GM18505 (cell line): Measurements from ENCODE around the gene BMPR1A.
"Not testable (repeated sequence)": the region's sequence is repeated elsewhere in the genome, so short reads cannot be mapped to it uniquely, and the experiment has no call there.

Source experiments
- ATAC-seq: cut with Tn5 transposase; IDR thresholded peaks from one replicate; pipeline ENCODE4 v1.9.1; 2021; ENCODE audit not compliant: unreplicated experiment
- POLR2A ChIP-seq: IDR thresholded peaks from 4 replicates; pipeline ENCODE4 v1.6.1; 2011; ENCODE audit warnings: borderline replicate concordance; ENCODE audit not compliant: insufficient read depth, insufficient read length; ENCODE audit errors: extremely low read depth

The BMPR1A gene

DNA sequence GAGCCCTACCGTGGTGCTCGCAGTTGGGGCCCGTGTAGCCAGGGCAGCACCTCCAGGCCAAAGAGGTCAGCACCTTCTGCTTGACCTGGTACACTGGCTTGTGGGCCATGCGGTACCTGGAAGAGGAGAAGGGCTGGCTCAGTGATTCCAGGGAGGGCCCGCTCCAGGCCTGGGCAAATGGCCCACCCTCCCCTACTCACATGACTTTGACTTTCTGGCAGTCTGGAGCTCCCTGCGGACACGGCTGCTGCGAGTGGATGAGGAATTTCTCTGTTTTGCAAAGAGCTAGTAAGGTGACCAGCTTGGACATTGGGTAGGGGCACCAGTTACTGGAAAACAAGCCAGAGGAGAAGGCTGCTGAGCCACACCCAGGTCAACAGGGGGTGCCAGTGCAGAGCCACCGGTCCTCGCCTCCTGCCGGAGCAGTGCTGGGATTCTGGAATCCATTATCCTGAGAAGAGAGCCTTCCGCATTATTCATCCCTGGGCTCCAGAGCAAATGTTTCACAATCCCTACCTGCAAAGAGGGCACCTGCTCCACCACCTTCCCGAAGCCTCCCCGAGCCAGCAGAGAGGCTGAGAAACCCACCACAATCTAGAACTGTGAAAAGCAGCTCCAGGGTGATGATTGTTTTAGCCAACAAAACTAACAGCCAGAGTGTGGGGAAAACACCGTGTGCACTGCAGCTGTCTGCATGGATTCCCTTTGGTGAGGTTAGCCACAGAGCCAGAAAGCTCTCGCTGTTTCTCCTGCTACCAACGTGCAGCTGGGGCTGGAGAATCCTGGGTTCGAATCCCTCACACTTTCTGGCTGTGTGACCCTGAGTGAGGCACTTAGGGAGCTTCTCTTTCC, 189.2 kb downstream of the BMPR1A start:
- no peak for ATAC-seq
- TF ChIP-seq POLR2A: no peak

GRCh38 chr10:86946213-86947155, 190.1 kb downstream of the BMPR1A start:
- TF ChIP-seq POLR2A: no peak
- ATAC-seq: no peak

DNA sequence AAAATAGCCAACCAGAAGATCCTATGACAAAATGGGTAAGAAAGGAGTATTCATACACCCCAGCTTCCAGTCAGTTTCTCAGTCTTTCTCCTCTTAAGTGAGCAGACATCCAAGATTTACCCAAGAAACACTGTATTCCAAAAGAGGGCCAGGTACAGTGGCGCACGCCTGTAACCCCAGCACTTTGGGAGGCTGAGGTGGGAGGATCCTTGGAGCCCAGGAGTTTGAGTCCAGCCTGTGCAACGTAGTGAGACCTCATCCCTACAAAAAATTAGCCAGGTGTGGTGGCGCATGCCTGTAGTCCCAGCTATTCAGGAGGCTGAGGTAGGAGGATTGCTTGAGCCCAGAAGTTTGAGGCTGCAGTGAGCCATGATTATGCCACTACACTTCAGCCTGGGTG, 191.4 kb downstream of the BMPR1A start:
- not testable (repeated sequence) for ATAC-seq

DNA sequence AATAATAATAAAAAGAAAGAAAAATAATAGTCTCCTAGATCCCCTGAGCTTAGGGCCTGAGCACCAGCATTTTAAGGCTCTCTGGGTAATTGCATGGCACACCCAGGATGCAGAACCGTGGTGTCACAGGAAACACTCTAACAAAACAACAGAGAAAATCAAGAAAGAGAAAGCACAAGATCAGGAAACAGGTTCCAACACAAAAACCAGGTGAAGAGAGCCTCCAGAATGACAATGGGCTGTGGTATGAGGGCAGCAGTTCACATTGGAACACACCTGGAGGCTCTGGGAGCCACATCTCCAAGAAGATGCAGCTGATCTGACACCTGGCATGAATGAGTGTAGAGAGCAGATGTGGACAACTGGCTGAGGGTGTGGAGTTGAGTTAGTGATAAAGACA, 193.9 kb downstream of the BMPR1A start:
- no peak for ATAC-seq
- TF ChIP-seq POLR2A: no peak

- no peak for ATAC-seq
- no peak for TF ChIP-seq POLR2A
Measured at GRCh38 chr10:86951184-86951761, 194.9 kb downstream of the BMPR1A start.

GRCh38 chr10:86952106-86952505, 195.7 kb downstream of the BMPR1A start:
- TF ChIP-seq POLR2A: no peak
- no peak for ATAC-seq

- ATAC-seq: not testable (repeated sequence)
Measured at GRCh38 chr10:86952697-86953096, 196.3 kb downstream of the BMPR1A start.

DNA sequence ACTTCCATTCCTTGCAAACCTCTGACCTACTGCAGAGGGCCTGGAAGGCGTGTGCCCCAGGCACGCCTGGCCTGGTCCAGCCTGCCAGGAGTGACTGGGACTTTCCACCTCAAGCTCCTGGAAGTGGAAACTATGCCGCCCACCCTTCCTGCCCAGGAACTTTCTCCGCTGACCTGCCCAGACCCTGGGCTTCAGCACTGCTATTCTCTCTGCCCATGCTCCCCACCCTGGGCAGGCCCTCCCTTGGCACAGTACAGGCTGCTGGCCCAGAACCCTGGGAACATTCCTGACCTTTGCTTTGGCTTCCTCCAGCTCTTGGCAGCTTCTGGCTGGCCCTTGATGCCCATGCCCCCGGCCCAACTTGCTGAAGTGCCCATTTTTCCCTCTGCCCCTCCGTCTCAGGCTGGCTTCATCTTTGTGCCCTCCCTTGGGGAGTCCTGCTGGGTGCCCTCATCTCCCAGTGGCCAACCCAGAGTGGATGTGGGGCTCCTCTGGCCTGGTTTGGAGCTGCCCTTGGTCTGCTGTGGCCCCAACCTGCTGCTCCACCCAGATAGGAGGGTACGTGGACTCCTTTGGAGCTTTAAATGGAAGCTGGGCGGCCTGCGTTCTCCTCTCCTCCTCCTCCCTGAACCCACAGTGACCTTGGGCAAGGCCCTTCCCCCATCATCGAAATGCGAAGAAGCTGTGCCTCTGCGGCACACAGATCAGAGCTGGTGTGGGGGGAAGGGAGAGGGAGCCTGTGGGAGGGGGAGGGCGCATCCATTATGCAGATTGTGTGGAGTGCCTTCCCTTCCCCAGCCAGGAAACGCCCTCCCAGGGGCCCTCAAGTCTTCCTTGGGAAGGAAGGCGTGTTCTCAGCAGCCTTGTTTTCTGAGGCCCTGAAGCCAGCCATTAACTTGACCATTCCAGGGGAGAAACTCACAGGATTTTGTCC, 197.6 kb downstream of the BMPR1A start:
- no peak for TF ChIP-seq POLR2A
- no peak for ATAC-seq

- ATAC-seq: no peak
- no peak for TF ChIP-seq POLR2A
Measured at GRCh38 chr10:86954681-86955500, 198.5 kb downstream of the BMPR1A start.

GRCh38 chr10:86955501-86956194, 199.2 kb downstream of the BMPR1A start:
- ATAC-seq: no peak
- no peak for TF ChIP-seq POLR2A

DNA sequence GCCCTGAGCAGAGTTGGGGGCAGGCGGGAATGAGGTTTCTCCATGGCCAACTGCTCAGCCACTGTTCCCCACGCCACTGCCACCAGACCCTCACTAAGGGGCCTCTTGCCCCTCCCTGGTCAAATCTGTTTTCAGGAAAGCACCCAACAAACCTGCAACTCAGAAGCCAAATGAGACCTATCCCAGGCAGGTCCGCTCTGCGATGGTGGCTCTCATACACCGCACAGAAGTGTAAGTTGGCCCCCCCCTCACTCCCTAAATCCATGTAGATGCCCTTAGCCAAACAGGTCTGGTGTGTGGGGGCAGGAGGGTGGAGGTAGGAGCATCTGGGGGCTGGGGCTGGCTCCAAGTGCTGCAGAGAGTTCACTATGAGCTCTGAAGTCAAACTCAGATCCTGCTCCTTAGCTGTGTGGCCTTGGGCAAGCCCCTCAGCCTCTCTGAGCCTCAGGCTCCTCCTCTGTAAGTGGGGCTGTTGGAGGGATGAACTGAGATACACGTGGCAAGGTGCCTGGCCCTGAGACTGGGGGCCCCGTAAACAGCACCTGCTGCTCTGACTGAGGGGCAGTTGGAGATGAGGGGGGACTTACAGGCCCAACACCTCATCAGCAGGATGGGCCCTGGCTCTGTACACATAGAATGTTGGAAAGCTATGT, 199.9 kb downstream of the BMPR1A start:
- no peak for ATAC-seq
- no peak for TF ChIP-seq POLR2A
